GM12873 (cell line): Measurements from ENCODE around the gene SGTA.

Experiments
- CTCF ChIP-seq: IDR thresholded peaks from 2 replicates; pipeline ENCODE4 v1.5.1; 2012; ENCODE audit warnings: low read depth, mild to moderate bottlenecking, moderate library complexity, low read length, control low read depth; ENCODE audit not compliant: insufficient read depth; ENCODE audit errors: missing control alignments

The SGTA gene

GRCh38 chr19:2800506-2800905 is 17.4 kb upstream of the SGTA start:
- TF ChIP-seq CTCF = no peak

GRCh38 chr19:2799273-2800020 is 16.4 kb upstream of the SGTA start:
- TF ChIP-seq CTCF = no peak

DNA sequence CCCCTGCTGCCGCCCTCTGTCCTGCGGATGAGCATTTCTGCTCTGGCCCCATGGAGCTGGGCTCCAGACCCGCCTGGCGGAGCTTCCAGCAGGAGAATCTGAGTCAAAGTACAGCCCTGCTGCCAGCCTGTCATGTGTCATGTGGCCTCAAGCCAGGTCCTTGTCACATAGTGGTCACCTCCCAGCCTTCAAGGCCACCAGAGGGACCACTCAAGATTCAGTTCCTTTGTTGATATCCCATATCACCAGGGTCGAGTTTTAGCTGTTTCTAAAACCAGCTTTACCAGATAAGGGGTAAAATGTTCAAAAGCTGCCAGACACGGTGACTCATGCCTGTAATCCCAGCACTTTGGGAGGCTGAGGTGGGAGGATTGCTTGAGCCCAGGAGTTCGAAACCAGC is 15.7 kb upstream of the SGTA start:
- no peak for TF ChIP-seq CTCF

- no peak for TF ChIP-seq CTCF
Observed at GRCh38 chr19:2798158-2798685, 15.1 kb upstream of the SGTA start.

DNA sequence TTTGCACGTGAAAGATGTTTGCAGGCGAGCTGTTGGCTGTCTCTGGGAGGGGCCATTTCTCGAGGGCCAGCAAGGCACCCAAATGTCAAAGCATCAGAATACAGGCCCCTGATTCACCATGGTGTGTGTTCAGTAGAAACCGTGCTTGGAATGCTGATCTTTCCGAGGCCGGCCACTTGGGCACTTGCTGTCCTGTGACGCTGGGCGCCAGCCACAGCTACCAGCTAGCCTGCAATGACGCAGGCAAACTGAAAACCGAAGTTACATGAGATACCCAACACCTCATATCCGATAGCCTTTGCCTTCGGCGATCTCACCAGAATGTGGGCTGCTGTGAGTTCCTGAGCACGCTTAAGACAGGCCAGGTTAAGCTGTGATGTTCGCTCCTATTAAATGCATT is 14.2 kb upstream of the SGTA start:
- TF ChIP-seq CTCF = no peak

DNA sequence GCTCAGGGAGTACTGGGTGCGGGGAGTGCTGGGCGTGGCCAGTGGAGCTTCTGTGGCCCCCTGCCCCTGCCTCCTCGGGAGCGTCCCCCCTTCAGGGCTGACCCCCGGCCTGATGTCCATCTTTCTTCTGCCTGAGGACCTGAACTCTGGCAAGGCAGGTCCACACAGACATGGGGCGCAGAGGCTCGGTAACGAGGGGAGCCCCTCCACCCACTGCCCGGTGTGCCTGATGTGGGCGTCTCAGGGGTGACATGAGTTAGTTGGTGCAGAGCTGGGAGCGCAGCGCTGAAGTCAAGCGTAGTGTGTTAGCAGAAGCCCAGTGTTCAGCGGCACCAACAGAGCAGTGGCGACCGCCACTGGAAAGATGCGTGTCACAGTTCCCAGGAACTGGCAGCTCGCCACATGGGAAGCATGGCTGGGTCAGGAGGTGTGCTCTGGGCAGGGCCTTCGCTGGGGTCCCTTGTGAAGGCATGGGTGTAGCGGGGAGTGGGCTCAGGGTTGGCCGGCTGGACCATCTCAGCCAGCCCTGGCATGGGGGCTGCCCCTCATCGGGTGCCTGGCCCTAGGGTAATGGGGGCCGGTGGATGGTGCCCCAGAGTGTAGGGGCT is 13.7 kb upstream of the SGTA start:
- TF ChIP-seq CTCF = no peak

DNA sequence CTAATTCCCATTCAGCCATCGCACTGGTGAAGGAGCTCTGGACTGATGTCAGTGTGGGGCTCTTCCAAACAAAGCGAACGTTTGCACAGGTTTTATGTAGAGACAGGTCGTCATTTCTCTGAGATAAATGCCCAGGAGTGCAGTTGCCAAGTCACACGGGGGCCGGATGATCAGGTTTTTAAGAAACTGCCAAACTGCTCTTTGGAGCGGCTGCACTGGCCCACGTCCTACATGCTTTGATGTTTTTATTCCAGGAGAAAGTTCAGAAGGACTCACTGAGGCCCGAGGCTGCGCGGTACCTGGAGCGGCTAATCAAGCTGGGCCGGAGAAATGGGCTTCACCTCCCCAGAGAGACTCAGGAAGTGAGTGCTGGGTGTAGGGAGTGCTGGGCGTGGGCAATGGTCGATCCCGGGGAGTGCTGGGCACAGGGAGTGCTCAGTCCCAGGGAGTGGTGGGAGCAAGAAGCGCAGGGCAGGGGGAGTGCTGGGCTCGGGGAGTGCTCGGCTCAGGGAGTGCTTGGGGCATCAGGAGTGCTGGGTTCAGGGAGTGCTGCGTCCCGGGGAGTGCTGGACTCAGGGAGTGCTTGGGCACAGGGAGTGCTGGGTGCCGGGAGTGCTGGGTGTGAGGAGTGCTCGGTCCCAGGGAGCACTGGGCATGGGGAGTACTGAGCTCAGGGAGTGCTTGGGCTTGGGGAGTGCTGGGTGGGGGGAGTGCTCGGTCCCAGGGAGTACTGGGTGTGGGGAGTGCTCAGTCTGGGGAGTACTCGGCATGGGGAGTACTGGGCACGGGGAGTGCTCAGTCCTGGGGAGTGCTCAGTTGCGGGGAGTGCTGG is 13.0 kb upstream of the SGTA start:
- no peak for TF ChIP-seq CTCF
